Activated CD4-positive, alpha-beta memory T cell treated with anti-CD3 and anti-CD28 coated beads for 36 hours (primary cell): ENCODE data around the gene FUT3. TPM values are rescaled to one million over a fixed set of nuclear protein-coding genes. Genes with fewer than 3 reads are reported as not detected.
"Not testable (repeated sequence)": the region's sequence is repeated elsewhere in the genome, so short reads cannot be mapped to it uniquely, and the experiment has no call there.

Source experiments
- CTCF ChIA-PET: fragments of 350-600 bp; sonication (Branson Sonifier 250); formaldehyde crosslinking; loops from one replicate; lab custom pipeline; 2021; ENCODE audit warnings: antibody characterized with exemption, inconsistent platforms; lab: Charles Lee
- POLR2A ChIA-PET: fragments of 350-600 bp; sonication (Branson Sonifier 250); formaldehyde crosslinking; loops from one replicate; lab custom pipeline; 2021; ENCODE audit warnings: antibody characterized with exemption; lab: Charles Lee
- DNase-seq: peaks from one replicate; pipeline ENCODE4 v3.0.0-alpha.2; 2020
- H3K27ac Mint-ChIP-seq: one replicate; pipeline ENCODE4 v1.8.0; 2021; ENCODE audit warnings: mixed read lengths
- H3K27me3 Mint-ChIP-seq: one replicate; pipeline ENCODE4 v1.8.0; 2021; ENCODE audit warnings: mixed read lengths
- H3K36me3 Mint-ChIP-seq: one replicate; pipeline ENCODE4 v1.8.0; 2021; ENCODE audit warnings: mixed read lengths
- H3K4me1 Mint-ChIP-seq: one replicate; pipeline ENCODE4 v1.8.0; 2021; ENCODE audit warnings: low read depth, mixed read lengths
- H3K4me3 Mint-ChIP-seq: one replicate; pipeline ENCODE4 v1.8.0; 2021; ENCODE audit warnings: mild to moderate bottlenecking, mixed read lengths
- H3K9me3 Mint-ChIP-seq: one replicate; pipeline ENCODE4 v1.8.0; 2021; ENCODE audit warnings: mixed read lengths
- intact Hi-C: fragments of 100-400 bp; cut with micrococcal nuclease; formaldehyde crosslinking; loops from one replicate; pipeline ENCODE4 v1.15.1; 2023
- total RNA-seq, 2 experiments: library from RNA; stranded (reverse); gene quantifications; one replicate each; pipeline ENCODE4 v1.2.3, GENCODE V29; 2021

FUT3 gene
- total RNA-seq, 2 experiments from 2014 or later: not detected

DNA sequence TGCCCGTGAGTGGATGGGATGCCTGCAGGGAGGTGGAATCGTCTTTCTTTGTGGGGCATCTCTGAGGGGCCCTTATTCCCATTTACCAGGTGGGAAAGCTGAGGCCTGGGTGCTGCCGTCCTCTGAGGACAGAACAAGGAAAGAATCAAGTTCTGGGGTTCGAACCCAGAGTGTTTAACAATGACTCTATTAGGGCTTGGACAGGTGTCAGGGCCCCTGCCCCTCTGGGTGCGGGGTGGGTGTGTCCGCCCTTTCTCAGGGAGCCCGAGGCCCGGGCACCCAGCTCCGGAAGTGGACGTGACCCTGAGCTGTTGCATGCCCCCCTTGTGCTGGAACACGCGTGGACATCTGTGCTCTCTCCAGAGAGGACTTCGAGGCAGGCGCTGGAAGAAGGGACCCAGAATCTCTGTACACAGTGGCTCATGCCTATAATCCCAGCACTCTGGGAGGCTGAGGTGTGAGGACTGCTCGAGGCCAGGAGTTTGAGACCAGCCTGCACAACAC is 41.6 kb upstream of the FUT3 start:
- ChIA-PET CTCF (interaction anchor here (1.5 to 1.7 kb wide), 2 partner anchors 11 to 89 kb away, joined by 5 to 6 read pairs; partner anchors contain the start of gene NDUFA11), POLR2A (interaction anchor here (0.6 kb wide), 1 partner anchor 24 kb away, joined by 4 read pairs; no protein-coding TSS in a partner anchor)
- DNase-seq: no peak
- Mint-ChIP-seq H3K36me3 (peaks cover 3% of the 10 kb centered on the region), H3K27ac (no peak overlapping the region), H3K9me3 (no peaks in the 10 kb centered on the region), H3K27me3 (peaks cover 6% of the 10 kb centered on the region), H3K4me1 (peaks cover 3% of the 10 kb centered on the region), H3K4me3 (no peak overlapping the region)
- intact Hi-C loops: no loop called here

DNA sequence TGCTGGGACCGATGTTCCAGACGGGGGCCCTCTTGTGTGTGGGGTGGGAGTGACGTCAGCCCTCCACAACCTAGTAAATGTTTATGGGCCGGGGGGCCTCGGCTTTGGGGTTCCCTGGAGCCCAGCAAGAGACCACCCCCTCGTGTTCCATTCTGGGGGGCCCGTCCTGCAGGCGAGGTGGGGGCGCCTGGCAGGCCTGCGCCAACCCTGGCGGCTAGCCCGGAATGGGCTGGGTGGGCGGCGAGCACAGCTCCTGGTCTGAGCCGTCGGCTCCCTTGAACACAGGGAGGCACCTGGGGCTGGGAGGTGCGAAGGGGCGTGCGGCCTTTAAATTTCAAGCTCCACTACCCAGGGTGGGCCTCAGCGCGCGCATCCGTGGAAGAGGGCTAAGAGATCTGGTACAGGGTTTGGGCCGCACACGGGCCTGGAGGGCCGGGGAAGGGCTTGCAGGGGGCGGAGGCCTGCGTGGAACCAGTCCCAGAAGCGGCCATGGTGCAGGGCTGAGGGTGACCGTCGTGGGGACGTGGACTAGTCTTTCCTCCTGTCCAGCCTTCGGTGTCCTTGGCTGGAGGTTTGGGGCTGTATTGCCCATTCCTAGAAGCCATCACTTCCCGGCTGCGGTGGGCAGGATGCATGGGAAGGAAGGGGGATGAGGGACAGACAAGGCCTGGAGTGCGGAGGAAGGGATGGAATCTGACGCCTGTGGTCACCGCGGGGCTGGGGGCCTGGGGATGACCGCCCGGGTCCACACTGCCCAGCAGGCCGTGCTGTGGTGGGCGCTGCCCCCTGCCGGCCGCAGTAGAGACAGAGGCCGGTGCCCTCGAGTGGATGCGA is 40.9 kb upstream of the FUT3 start:
- Mint-ChIP-seq H3K4me1 (peaks cover 3% of the 10 kb centered on the region), H3K9me3 (no peaks in the 10 kb centered on the region), H3K27me3 (peaks cover 6% of the 10 kb centered on the region), H3K36me3 (peaks cover 3% of the 10 kb centered on the region), H3K4me3 (no peak overlapping the region), H3K27ac (no peak overlapping the region)
- peak; percentile 27 for DNase-seq
- intact Hi-C loops: no loop called here
- POLR2A ChIA-PET: no interaction called here
- CTCF ChIA-PET: interaction anchor here (1.0 to 2.5 kb wide), 2 partner anchors 12 to 88 kb away, joined by 3 to 16 read pairs; partner anchors contain the start of gene NDUFA11

DNA sequence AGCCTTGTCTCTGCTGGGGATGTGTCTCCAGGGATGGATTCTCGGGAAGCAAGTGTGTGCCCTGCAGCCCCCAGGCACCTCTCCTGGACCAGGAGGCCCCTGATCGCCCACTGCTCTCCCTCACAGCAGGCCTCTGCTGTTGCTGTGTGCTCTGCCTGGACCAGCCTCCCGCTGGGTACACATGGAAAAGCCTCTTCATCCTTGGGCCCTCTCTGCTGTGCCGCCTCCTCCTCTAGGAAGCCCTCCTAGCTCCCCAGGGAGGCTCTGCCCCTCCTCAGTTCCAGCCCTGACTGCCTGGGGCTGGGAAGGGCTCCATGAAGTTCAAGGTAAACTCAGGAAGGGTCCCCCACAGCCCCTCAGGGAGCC is 40.3 kb upstream of the FUT3 start:
- H3K27ac Mint-ChIP-seq: no peak overlapping the region
- no peak for DNase-seq
- H3K9me3 Mint-ChIP-seq: no peaks in the 10 kb centered on the region
- peaks cover 3% of the 10 kb centered on the region for H3K4me1 Mint-ChIP-seq
- CTCF ChIA-PET: interaction anchor here (1.0 to 2.5 kb wide), 2 partner anchors 12 to 87 kb away, joined by 3 to 16 read pairs; partner anchors contain the start of gene NDUFA11
- no peak overlapping the region for H3K4me3 Mint-ChIP-seq
- POLR2A ChIA-PET: no interaction called here
- peaks cover 6% of the 10 kb centered on the region for H3K27me3 Mint-ChIP-seq
- peaks cover 3% of the 10 kb centered on the region for H3K36me3 Mint-ChIP-seq
- intact Hi-C loops: no loop called here

DNA sequence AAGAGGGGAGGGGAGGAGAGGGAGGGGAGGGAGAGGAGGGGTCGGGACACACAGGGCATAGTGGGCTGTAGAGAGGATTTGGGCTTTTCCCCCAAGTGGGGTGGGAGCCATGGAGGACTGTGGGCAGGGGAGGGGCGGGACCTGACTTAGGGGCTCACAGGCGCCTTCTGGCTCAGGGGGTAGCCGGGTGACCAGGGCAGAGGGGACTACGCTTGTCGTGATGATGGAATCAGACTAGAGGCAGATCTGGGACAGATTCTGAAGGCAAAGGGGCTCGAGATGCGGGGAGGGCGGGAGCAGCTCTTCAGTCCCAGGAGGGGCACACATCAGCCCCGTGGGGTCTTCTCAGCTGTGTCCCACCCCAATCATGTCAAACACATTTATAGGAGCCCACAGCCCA is 38.9 kb upstream of the FUT3 start:
- no peaks in the 10 kb centered on the region for H3K36me3 Mint-ChIP-seq
- no peak for DNase-seq
- no peaks in the 10 kb centered on the region for H3K9me3 Mint-ChIP-seq
- H3K27ac Mint-ChIP-seq: no peak overlapping the region
- ChIA-PET CTCF (interaction anchor here (2.5 kb wide), 1 partner anchor 86 kb away, joined by 16 read pairs; no protein-coding TSS in a partner anchor), POLR2A (no interaction called here)
- no peak overlapping the region for H3K4me3 Mint-ChIP-seq
- H3K27me3 Mint-ChIP-seq: peaks cover 6% of the 10 kb centered on the region
- intact Hi-C loops: no loop called here
- H3K4me1 Mint-ChIP-seq: peaks cover 3% of the 10 kb centered on the region

DNA sequence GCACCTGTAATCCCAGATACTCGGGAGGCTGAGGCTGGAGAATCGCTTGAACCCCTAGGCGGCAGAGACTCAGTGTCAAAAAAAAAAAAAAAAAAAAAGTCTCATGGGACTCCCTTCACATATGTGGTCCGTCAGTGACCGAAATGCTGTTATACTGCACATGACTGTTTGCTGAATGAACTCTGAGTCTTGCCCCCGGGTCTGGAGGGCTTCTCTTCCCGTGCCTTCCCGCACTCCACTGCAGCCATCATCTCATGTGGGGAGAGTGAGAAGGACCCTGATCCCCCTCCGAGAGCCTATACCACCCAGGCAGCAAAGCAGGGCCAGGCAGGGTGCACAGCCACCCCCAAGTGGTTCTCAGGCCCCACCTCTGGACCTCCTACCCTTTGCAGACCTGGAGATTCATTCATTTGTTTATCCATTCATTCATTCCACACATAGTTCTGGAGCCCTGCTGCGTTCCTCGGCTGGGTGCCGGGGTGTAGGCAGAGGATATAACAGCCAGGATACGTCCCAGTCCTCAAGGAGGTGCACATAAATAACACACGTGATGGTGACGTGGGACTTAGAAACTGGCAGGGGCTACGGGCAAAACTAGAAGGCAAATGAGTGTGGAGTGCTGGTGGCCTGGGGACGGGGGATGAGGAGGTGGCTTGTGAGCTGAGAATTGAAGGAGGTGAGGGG is 38.2 kb upstream of the FUT3 start:
- DNase-seq: no peak
- intact Hi-C loops: no loop called here
- peaks cover 6% of the 10 kb centered on the region for H3K27me3 Mint-ChIP-seq
- no peaks in the 10 kb centered on the region for H3K36me3 Mint-ChIP-seq
- no peaks in the 10 kb centered on the region for H3K9me3 Mint-ChIP-seq
- ChIA-PET CTCF (interaction anchor here (2.5 kb wide), 1 partner anchor 85 kb away, joined by 16 read pairs; no protein-coding TSS in a partner anchor), POLR2A (no interaction called here)
- no peak overlapping the region for H3K27ac Mint-ChIP-seq
- H3K4me3 Mint-ChIP-seq: no peak overlapping the region
- peaks cover 3% of the 10 kb centered on the region for H3K4me1 Mint-ChIP-seq

DNA sequence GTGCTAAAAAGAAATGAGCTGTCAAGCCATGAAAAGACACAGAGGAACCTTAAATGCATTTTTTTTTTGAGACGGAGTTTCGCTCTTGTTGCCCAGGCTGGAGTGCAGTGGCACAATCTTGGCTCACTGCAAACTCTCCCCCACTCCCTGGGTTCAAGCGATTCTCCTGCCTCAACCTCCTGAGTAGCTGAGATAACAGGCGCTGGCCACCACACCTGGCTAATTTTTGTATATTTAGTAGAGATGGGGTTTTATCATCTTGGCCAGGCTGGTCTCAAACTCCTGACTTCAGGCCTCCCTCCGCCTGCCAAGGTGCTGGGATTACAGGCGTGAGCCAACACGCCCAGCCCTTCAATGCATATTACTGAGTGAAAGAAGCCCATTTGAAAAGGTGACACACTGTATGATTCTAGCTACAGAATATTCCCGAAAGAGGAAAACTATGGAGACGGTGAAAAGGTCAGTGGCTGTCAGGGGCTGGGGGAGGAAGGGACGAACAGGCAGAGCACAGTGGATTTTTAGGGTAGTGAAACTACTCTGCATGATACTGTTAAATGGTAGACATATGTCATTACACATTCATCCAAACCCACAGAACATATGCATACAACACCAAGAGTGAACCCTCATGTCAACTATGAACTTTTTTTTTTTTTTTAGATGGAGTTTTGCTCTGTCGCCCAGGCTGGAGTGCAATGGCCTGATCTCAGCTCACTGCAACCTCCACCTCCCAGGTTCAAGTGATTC is 33.0 kb upstream of the FUT3 start:
- H3K9me3 Mint-ChIP-seq, H3K36me3 Mint-ChIP-seq, H3K27me3 Mint-ChIP-seq, DNase-seq, H3K4me1 Mint-ChIP-seq, POLR2A ChIA-PET, H3K4me3 Mint-ChIP-seq, H3K27ac Mint-ChIP-seq, intact Hi-C loops: not testable (repeated sequence)
- CTCF ChIA-PET: interaction anchor here (0.5 kb wide), 1 partner anchor 80 kb away, joined by 5 read pairs; no protein-coding TSS in a partner anchor

DNA sequence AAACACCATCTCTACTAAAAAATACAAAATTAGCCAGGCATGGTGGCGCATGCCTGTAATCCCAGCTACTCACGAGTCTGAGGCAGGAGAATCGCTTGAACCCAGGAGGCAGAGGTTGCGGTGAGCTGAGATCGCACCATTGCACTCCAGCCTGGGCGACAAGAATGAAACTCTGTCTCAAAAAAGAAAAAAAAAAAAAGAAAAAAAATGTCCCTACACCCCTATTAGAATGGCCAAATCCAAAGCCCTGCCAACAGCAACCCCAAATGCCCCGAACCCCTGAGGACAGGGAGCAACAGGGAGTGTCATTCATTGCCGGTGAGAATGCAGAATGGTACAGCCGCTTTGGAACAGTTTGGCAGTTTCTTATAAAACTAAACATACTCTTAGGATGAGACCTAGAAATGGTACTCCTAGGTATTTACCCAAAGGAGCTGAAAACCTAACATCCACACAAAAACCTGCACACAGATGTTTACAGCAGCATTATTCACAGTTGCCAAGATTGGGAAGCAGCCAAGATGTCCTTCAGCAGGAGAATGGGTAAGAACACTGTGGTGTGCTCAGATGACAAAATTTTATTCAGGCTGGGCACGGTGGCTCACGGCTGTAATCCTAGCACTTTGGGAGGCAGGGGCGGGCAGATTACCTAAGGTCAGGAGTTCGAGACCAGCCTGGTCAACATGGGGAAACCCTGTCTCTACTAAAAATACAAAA is 32.1 kb upstream of the FUT3 start:
- H3K4me3 Mint-ChIP-seq, H3K36me3 Mint-ChIP-seq, DNase-seq, H3K9me3 Mint-ChIP-seq, H3K27me3 Mint-ChIP-seq, H3K4me1 Mint-ChIP-seq, H3K27ac Mint-ChIP-seq, CTCF ChIA-PET, POLR2A ChIA-PET, intact Hi-C loops: not testable (repeated sequence)

DNA sequence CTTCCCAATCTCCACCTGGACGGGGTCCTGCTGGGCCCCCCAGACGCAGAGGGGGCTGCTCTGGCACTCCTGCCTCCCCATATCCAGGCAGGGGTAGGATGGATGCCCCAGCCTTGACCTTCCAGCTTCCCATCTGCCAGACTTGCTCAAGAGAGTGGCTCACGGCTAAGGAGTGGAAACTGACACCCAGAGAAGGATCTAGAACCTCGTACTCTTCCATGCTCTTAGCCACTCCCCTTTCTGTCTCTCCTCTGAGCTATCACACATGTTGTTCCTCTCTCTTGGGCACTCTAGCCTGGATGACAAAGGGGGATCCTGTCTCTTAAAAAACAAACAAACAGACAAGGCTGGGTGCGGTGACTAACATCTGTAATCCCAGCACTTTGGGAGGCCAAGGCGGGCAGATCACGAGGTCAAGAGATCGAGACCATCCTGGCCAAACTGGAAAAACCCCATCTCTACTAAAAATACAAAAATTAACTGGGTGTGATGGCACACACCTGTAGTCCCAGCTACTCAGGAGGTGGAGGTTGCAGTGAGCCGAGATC is 31.2 kb upstream of the FUT3 start:
- H3K27ac Mint-ChIP-seq: no peak overlapping the region
- H3K4me3 Mint-ChIP-seq: no peak overlapping the region
- intact Hi-C loops: no loop called here
- no peaks in the 10 kb centered on the region for H3K4me1 Mint-ChIP-seq
- ChIA-PET POLR2A (no interaction called here), CTCF (no interaction called here)
- no peak for DNase-seq
- no peaks in the 10 kb centered on the region for H3K9me3 Mint-ChIP-seq
- peaks cover 6% of the 10 kb centered on the region for H3K27me3 Mint-ChIP-seq
- H3K36me3 Mint-ChIP-seq: no peaks in the 10 kb centered on the region

DNA sequence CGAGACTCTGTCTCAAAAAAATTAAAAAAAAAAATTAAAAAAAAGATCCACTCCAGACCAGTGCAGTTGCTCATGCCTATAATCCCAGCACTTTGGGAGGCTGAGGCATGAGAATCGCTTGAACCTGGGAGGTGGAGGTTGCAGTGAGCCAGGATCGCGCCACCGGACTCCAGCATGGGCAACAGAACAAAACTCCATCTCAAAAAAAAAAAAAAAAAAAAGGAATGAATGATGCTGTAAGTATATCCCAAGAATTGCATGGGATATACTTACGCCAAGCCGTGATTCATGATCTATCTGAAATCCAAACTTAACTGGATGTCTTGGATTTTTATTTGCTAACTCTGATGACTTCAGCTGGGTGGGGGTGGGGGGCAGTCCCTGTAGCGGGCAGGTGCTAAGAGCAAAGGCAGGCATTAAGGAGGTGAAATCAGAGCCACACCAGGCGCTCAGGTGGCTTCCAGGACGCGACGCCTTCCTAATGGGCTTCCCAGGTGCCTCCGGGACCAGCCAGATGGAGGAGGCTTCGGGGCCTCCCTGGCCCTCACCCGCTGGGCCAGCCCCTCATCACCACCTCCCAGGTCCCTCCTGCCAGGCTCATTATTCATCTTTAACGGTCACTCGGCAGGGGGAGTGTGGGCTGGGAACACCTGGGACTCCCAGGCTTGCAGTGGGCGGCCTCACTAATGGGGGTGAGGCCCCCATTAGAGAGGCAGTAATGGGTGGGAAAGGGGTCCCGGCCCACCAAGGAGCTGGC is 30.5 kb upstream of the FUT3 start:
- no peak overlapping the region for H3K4me3 Mint-ChIP-seq
- ChIA-PET CTCF (no interaction called here), POLR2A (no interaction called here)
- H3K27me3 Mint-ChIP-seq: peaks cover 9% of the 10 kb centered on the region
- no peaks in the 10 kb centered on the region for H3K4me1 Mint-ChIP-seq
- H3K27ac Mint-ChIP-seq: no peak overlapping the region
- no peaks in the 10 kb centered on the region for H3K36me3 Mint-ChIP-seq
- no peaks in the 10 kb centered on the region for H3K9me3 Mint-ChIP-seq
- intact Hi-C loops: no loop called here
- DNase-seq: no peak

DNA sequence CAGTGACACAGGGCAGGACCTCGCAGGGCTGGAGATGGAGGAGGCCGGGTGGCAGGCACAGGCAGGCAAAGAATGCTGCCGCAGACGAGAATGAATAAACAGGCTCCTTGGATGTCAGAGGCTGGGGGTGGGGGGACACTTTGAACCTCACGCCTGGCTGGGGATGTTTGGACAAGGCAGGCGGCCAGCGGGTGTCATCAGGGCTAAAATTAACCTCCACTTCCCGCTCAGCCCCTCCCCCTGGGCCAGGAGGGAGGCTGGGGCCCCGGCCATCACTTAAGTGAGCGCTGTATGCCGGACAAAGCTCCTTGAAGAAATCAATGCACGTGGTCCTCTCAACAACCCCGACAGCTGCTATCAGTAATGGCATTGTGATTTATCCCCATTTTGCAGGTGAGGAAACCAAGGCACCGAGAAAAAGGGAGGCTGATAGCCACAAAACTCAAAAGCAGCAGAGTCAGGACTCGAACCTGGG is 29.4 kb upstream of the FUT3 start:
- Mint-ChIP-seq H3K4me1 (no peaks in the 10 kb centered on the region), H3K27ac (no peak overlapping the region), H3K27me3 (peaks cover 9% of the 10 kb centered on the region), H3K36me3 (no peaks in the 10 kb centered on the region), H3K4me3 (no peak overlapping the region), H3K9me3 (no peaks in the 10 kb centered on the region)
- intact Hi-C loops: no loop called here
- ChIA-PET CTCF (no interaction called here), POLR2A (no interaction called here)
- DNase-seq: no peak
